Measurements from ENCODE around the gene CDK2AP2. TPM values are rescaled to one million over a fixed set of nuclear protein-coding genes. Genes with fewer than 3 reads are reported as not detected.

The CDK2AP2 gene
- total and polyA plus RNA-seq, 9 of the 15 experiments (the other 6 are each of a cell fraction or from before 2014, with no cell fraction given): 4.4 to 47.4 (median 21.7) TPM

DNA sequence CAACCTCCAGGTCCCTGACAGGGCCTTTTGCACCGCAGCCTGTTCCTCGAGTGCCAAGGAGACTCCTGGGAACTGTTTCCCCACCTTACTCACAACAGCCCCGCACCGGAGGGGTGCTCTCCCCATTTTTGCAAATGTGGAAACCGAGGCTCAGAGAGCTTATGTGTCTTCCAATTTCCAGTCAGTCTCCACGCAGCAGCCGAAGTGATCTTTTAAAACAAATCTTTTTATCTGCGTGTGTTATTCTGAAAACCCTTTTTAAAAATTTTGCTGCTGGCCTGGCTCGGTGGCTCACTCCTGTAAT lies 38.5 kb downstream of the CDK2AP2 start (continued):
- TF ChIP-seq, protein P1, sequence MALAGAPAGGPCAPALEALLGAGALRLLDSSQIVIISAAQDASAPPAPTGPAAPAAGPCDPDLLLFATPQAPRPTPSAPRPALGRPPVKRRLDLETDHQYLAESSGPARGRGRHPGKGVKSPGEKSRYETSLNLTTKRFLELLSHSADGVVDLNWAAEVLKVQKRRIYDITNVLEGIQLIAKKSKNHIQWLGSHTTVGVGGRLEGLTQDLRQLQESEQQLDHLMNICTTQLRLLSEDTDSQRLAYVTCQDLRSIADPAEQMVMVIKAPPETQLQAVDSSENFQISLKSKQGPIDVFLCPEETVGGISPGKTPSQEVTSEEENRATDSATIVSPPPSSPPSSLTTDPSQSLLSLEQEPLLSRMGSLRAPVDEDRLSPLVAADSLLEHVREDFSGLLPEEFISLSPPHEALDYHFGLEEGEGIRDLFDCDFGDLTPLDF (CRISPR knock-in tag; IDR thresholded peaks at IDR 0.05): 0 out of 2 replicates have a peak, but pooled peaks have one; percentile 41
- TF ChIP-seq RNF2 (IDR thresholded peaks at IDR 0.05) (0 out of 2 replicates have a peak, but pooled peaks have one; percentile 5), ZNF12 (CRISPR knock-in tag; IDR thresholded peaks at IDR 0.05) (no peak), MTA1 (IDR thresholded peaks at IDR 0.05; ENCODE audit: borderline replicate concordance) (peak; percentile 58; the same call in 1 of the 2 replicates), SMARCA4 (IDR thresholded peaks at IDR 0.05) (no peak), HDGF (IDR thresholded peaks at IDR 0.05) (0 out of 2 replicates have a peak, but pooled peaks have one; percentile 42), ERF (CRISPR knock-in tag; IDR thresholded peaks at IDR 0.05) (peak; percentile 81; the same call in 1 of the 2 replicates), NR2C2 (CRISPR knock-in tag; IDR thresholded peaks at IDR 0.05) (no peak), NR2C2 (tag; IDR thresholded peaks at IDR 0.05) (0 out of 2 replicates have a peak, but pooled peaks have one; percentile 3), ATF1 (CRISPR knock-in tag; IDR thresholded peaks at IDR 0.05) (no peak), ATF1 (tag; IDR thresholded peaks at IDR 0.05) (peak; percentile 60)
- TF ChIP-seq, protein P2, sequence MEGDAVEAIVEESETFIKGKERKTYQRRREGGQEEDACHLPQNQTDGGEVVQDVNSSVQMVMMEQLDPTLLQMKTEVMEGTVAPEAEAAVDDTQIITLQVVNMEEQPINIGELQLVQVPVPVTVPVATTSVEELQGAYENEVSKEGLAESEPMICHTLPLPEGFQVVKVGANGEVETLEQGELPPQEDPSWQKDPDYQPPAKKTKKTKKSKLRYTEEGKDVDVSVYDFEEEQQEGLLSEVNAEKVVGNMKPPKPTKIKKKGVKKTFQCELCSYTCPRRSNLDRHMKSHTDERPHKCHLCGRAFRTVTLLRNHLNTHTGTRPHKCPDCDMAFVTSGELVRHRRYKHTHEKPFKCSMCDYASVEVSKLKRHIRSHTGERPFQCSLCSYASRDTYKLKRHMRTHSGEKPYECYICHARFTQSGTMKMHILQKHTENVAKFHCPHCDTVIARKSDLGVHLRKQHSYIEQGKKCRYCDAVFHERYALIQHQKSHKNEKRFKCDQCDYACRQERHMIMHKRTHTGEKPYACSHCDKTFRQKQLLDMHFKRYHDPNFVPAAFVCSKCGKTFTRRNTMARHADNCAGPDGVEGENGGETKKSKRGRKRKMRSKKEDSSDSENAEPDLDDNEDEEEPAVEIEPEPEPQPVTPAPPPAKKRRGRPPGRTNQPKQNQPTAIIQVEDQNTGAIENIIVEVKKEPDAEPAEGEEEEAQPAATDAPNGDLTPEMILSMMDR (IDR thresholded peaks at IDR 0.05 in 2 of 3, conservative IDR thresholded peaks at IDR 0.05 in 1 of 3; ENCODE audit: insufficient read depth in 2 of 3, low read depth in 1 of 3, low read length in 3 of 3): peak in 1 of 3 experiments; percentile 7; a peak in 1 of 6 replicates
